Measurements from ENCODE around the gene CCDC191. TPM values are rescaled to one million over a fixed set of nuclear protein-coding genes. Genes with fewer than 3 reads are reported as not detected.

Gene CCDC191
- total and polyA plus RNA-seq, 2 experiments from 2014 or later: 5.3 to 5.4 TPM

DNA sequence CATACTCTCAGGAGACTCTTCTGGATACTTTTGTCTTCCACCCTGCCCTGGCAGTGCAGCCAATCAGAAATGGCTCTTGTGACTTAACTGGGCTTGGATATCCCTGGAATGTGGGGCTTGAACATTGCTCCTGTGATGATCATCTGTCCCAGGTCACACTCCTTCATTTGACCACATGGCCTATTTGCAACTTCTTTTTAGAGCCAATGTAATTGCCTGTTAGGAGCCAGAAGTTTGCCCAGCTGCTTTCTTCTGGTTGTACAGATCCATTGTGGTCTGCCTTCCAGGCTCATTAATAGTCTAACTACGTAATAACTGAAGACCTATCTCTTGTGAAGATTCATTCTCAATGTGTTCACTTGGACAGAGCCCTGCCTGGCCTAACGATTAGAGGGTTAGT is 30.0 kb upstream of the CCDC191 start:
- H3K9me3 ChIP-seq (ENCODE audit: low read depth): no peaks in the 10 kb centered on the region
- peaks cover 18% of the 10 kb centered on the region for H3K36me3 ChIP-seq
- H3K27ac ChIP-seq: no peak overlapping the region
- peaks cover 5% of the 10 kb centered on the region for H3K4me1 ChIP-seq (ENCODE audit: low read depth)
- TF ChIP-seq CTCF (IDR thresholded peaks at IDR 0.05; ENCODE audit: low read depth, low read length): no peak
- H3K4me3 ChIP-seq: no peak overlapping the region
- no peak for DNase-seq (ENCODE audit: low read depth in 1 of 2, low spot score in 1 of 2)
- H3K27me3 ChIP-seq: no peaks in the 10 kb centered on the region

- H3K27ac ChIP-seq: no peak overlapping the region
- no peaks in the 10 kb centered on the region for H3K9me3 ChIP-seq (ENCODE audit: low read depth)
- H3K36me3 ChIP-seq: peaks cover 27% of the 10 kb centered on the region
- peaks cover 5% of the 10 kb centered on the region for H3K4me1 ChIP-seq (ENCODE audit: low read depth)
- no peak for TF ChIP-seq CTCF (IDR thresholded peaks at IDR 0.05; ENCODE audit: low read depth, low read length)
- DNase-seq (ENCODE audit: low read depth in 1 of 2, low spot score in 1 of 2): no peak
- no peak overlapping the region for H3K4me3 ChIP-seq
- H3K27me3 ChIP-seq: no peaks in the 10 kb centered on the region
Observed at GRCh38 chr3:114083112-114083511, 26.8 kb upstream of the CCDC191 start.

GRCh38 chr3:114081037-114081436 is 24.7 kb upstream of the CCDC191 start:
- no peaks in the 10 kb centered on the region for H3K9me3 ChIP-seq (ENCODE audit: low read depth)
- H3K4me3 ChIP-seq: no peak overlapping the region
- peak in 1 of 2 donors; percentile 55 for DNase-seq (ENCODE audit: low read depth in 1 of 2, low spot score in 1 of 2)
- peaks cover 34% of the 10 kb centered on the region for H3K36me3 ChIP-seq
- no peaks in the 10 kb centered on the region for H3K27me3 ChIP-seq
- TF ChIP-seq CTCF (IDR thresholded peaks at IDR 0.05; ENCODE audit: low read depth, low read length): no peak
- peak overlapping the region; percentile 54 for H3K27ac ChIP-seq
- peaks cover 5% of the 10 kb centered on the region for H3K4me1 ChIP-seq (ENCODE audit: low read depth)

- Histone ChIP-seq H3K36me3 (peaks cover 32% of the 10 kb centered on the region), H3K9me3 (ENCODE audit: low read depth) (no peaks in the 10 kb centered on the region), H3K4me3 (no peak overlapping the region), H3K27me3 (no peaks in the 10 kb centered on the region), H3K4me1 (ENCODE audit: low read depth) (peaks cover 5% of the 10 kb centered on the region), H3K27ac (peak overlapping the region; percentile 54)
- DNase-seq (ENCODE audit: low read depth in 1 of 2, low spot score in 1 of 2): no peak
- TF ChIP-seq CTCF (IDR thresholded peaks at IDR 0.05; ENCODE audit: low read depth, low read length): no peak
Observed at GRCh38 chr3:114080201-114080600, 23.9 kb upstream of the CCDC191 start.

- Histone ChIP-seq H3K27ac (peak overlapping the region; percentile 54), H3K36me3 (peaks cover 32% of the 10 kb centered on the region), H3K27me3 (no peaks in the 10 kb centered on the region), H3K9me3 (ENCODE audit: low read depth) (no peaks in the 10 kb centered on the region), H3K4me1 (ENCODE audit: low read depth) (peaks cover 5% of the 10 kb centered on the region), H3K4me3 (no peak overlapping the region)
- DNase-seq (ENCODE audit: low read depth in 1 of 2, low spot score in 1 of 2): peak in 1 of 2 donors; percentile 46
- no peak for TF ChIP-seq CTCF (IDR thresholded peaks at IDR 0.05; ENCODE audit: low read depth, low read length)
Observed at GRCh38 chr3:114079761-114080160, 23.4 kb upstream of the CCDC191 start.

GRCh38 chr3:114078126-114078525 is 21.8 kb upstream of the CCDC191 start:
- Histone ChIP-seq H3K4me1 (ENCODE audit: low read depth) (peaks cover 5% of the 10 kb centered on the region), H3K36me3 (peaks cover 36% of the 10 kb centered on the region), H3K9me3 (ENCODE audit: low read depth) (no peaks in the 10 kb centered on the region), H3K27me3 (no peaks in the 10 kb centered on the region), H3K27ac (no peak overlapping the region), H3K4me3 (no peak overlapping the region)
- DNase-seq (ENCODE audit: low read depth in 1 of 2, low spot score in 1 of 2): no peak
- no peak for TF ChIP-seq CTCF (IDR thresholded peaks at IDR 0.05; ENCODE audit: low read depth, low read length)
